Endothelial cell of umbilical vein (primary cell): Measurements from ENCODE around the gene SLC38A4. TPM values are rescaled to one million over a fixed set of nuclear protein-coding genes. Genes with fewer than 3 reads are reported as not detected.

ENCODE experiments used
- BruUV-seq: library from RNA; stranded (reverse); fragments of 400-500 nt; replicated peaks from 2 replicates; lab custom pipeline; 2021; lab: Mats Ljungman, UMichigan
- CTCF ChIA-PET: fragments of 300-600, 350-600 bp; sonication (Branson Sonifier 250); formaldehyde crosslinking; loops from one replicate; lab custom pipeline; 2021; ENCODE audit warnings: antibody characterized with exemption, inconsistent platforms; lab: Charles Lee
- POLR2A ChIA-PET: fragments of 300-600, 350-600 bp; sonication (Branson Sonifier 250); formaldehyde crosslinking; loops from one replicate; lab custom pipeline; 2021; ENCODE audit warnings: antibody characterized with exemption, inconsistent platforms; lab: Charles Lee
- DNase-seq: peaks from one replicate; pipeline ENCODE4 v3.0.0-alpha.2; 2011; ENCODE audit warnings: low read depth, low spot score
- FAIRE-seq: peaks from 2 replicates; lab custom pipeline; 2011; peaks lifted over from hg19 to GRCh38; lab: Jason Lieb, UNC
- H2AFZ ChIP-seq: 2 replicates; pipeline ENCODE4 v1.6.0; 2012; ENCODE audit warnings: low read depth, low read length, control low read depth, inconsistent platforms
- H3K27ac ChIP-seq: 2 replicates; pipeline ENCODE4 v1.5.1; 2011; ENCODE audit warnings: low read depth, mild to moderate bottlenecking, control low read depth, low read length, moderate library complexity; ENCODE audit not compliant: insufficient read depth
- H3K27me3 ChIP-seq, 2 experiments: 2 replicates each; pipeline versions ENCODE4 v1.6.0 to v1.6.1; 2011; ENCODE audit warnings: low read length in 2 of 2, mixed read lengths in 1 of 2; ENCODE audit not compliant: control insufficient read depth in 2 of 2, insufficient read depth in 2 of 2
- H3K36me3 ChIP-seq, 2 experiments: 2 replicates in 1 of 2; 3 replicates in 1 of 2; pipeline ENCODE4 v1.5.1; 2011; ENCODE audit warnings: low read length in 2 of 2, mild to moderate bottlenecking in 1 of 2, moderate library complexity in 1 of 2; ENCODE audit not compliant: control insufficient read depth in 2 of 2, insufficient read depth in 2 of 2; ENCODE audit errors: extremely low read depth in 1 of 2
- H3K4me1 ChIP-seq: 3 replicates; pipeline ENCODE4 v1.5.1; 2011; ENCODE audit warnings: mild to moderate bottlenecking, low read length; ENCODE audit not compliant: control insufficient read depth, insufficient read depth; ENCODE audit errors: extremely low read depth
- H3K4me2 ChIP-seq: 2 replicates; pipeline ENCODE4 v1.6.1; 2011; ENCODE audit warnings: low read length, control low read depth, mixed read lengths; ENCODE audit not compliant: insufficient read depth
- H3K4me3 ChIP-seq, 3 experiments: fragments of 200-600 bp in 1 of 3; sonication (generic), shearing (Covaris generic) in 1 of 3; replicated peaks in 1 of 3; 2 replicates each; pipeline ENCODE4 v1.5.1; 2011 to 2016; ENCODE audit warnings: control low read depth in 3 of 3, low read length in 3 of 3, mild to moderate bottlenecking in 2 of 3, inconsistent platforms in 1 of 3, low read depth in 1 of 3, moderate library complexity in 1 of 3; ENCODE audit not compliant: insufficient read depth in 1 of 3
- H3K79me2 ChIP-seq: 2 replicates; pipeline ENCODE4 v1.6.0; 2012; ENCODE audit warnings: low read length, inconsistent platforms; ENCODE audit not compliant: control insufficient read depth, insufficient read depth
- H3K9ac ChIP-seq: replicated peaks from 2 replicates; pipeline ENCODE3; 2011; ENCODE audit warnings: low read length, control low read depth; ENCODE audit not compliant: insufficient read depth; ENCODE audit errors: extremely low read depth
- H3K9me1 ChIP-seq: replicated peaks from 3 replicates; pipeline ENCODE4 v1.6.0; 2011; ENCODE audit warnings: mild to moderate bottlenecking, low read length; ENCODE audit not compliant: control insufficient read depth, insufficient read depth; ENCODE audit errors: extremely low read depth
- H3K9me3 ChIP-seq: replicated peaks from 2 replicates; pipeline ENCODE4 v1.5.1; 2012; ENCODE audit warnings: low read length, inconsistent platforms; ENCODE audit not compliant: control insufficient read depth, insufficient read depth
- H4K20me1 ChIP-seq: replicated peaks from 2 replicates; pipeline ENCODE3; 2011; ENCODE audit warnings: mild to moderate bottlenecking, low read length; ENCODE audit not compliant: control insufficient read depth, insufficient read depth; ENCODE audit errors: extremely low read depth
- CTCF ChIP-seq, 2 donors: IDR thresholded peaks; 1 replicate in 1 of 2; 2 replicates in 1 of 2; pipeline ENCODE4 v1.5.1; 2011; ENCODE audit warnings: low read length in 2 of 2, mild to moderate bottlenecking in 2 of 2, moderate library complexity in 2 of 2, control low read depth in 1 of 2, inconsistent platforms in 1 of 2, low read depth in 1 of 2; ENCODE audit not compliant: insufficient read depth in 1 of 2; ENCODE audit errors: extremely low read depth in 1 of 2
- EZH2 ChIP-seq: IDR thresholded peaks from 2 replicates; pipeline ENCODE4 v1.6.1; 2012; ENCODE audit warnings: borderline replicate concordance, low read depth, mild to moderate bottlenecking, moderate library complexity, low read length, inconsistent platforms; ENCODE audit not compliant: severe bottlenecking
- FOS ChIP-seq: IDR thresholded peaks from 2 replicates; pipeline ENCODE4 v1.6.1; 2011; ENCODE audit warnings: mild to moderate bottlenecking, low read length, moderate library complexity, borderline replicate concordance; ENCODE audit not compliant: insufficient read depth
- GATA2 ChIP-seq: IDR thresholded peaks from 2 replicates; pipeline ENCODE4 v1.7.0; 2011; ENCODE audit warnings: low read depth, mild to moderate bottlenecking, moderate library complexity, mixed read lengths, low read length; ENCODE audit not compliant: insufficient read length, insufficient read depth
- JUN ChIP-seq: IDR thresholded peaks from 2 replicates; pipeline ENCODE4 v1.6.1; 2011; ENCODE audit warnings: borderline replicate concordance, low read depth; ENCODE audit not compliant: insufficient read length, insufficient read depth
- MYC ChIP-seq: IDR thresholded peaks from one replicate; pipeline ENCODE4 v1.6.1; 2011; ENCODE audit warnings: mild to moderate bottlenecking, low read depth, low read length
- POLR2A ChIP-seq: IDR thresholded peaks from 2 replicates; pipeline ENCODE4 v1.6.1; 2012; ENCODE audit warnings: low read depth, mild to moderate bottlenecking, control low read depth, low read length
- POLR2AphosphoS5 ChIP-seq: IDR thresholded peaks from 2 replicates; pipeline ENCODE4 v1.6.1; 2012; ENCODE audit warnings: low read depth, mild to moderate bottlenecking, control low read depth, low read length, moderate library complexity; ENCODE audit not compliant: insufficient read depth
- dilution Hi-C: fragments of 300-500 bp; cut with MboI; formaldehyde crosslinking; loops from one replicate; pipeline ENCODE4 v1.15.0; 2019; ENCODE audit warnings: low sequenced_read_pairs; ENCODE audit not compliant: extremely low pct_ligation_motif_present
- intact Hi-C: fragments of 100-400 bp; cut with micrococcal nuclease; formaldehyde crosslinking; loops from one replicate; pipeline ENCODE4 v1.10.0; 2022
- polyA plus RNA-seq, 4 experiments: library from polyadenylated mRNA; depleted of rRNA in 3 of 4; stranded (reverse) in 3 of 4; unstranded in 1 of 4; fragments of >200 nt; gene quantifications; 2 replicates each; pipeline versions ENCODE4 v1.2.1 to v1.2.3, GENCODE V29; 2011 to 2012; ENCODE audit warnings: missing spikeins in 1 of 4
- total RNA-seq: library from RNA; stranded (reverse); gene quantifications from 2 replicates; pipeline ENCODE4 v1.2.3, GENCODE V29; 2021
- TF ChIP-seq, protein P1 (sequence below): IDR thresholded peaks from 2 replicates; pipeline ENCODE4 v1.6.1; 2011; ENCODE audit not compliant: insufficient read depth, insufficient read length

Gene SLC38A4
- total and polyA plus RNA-seq, 2 donors (not counting 3 experiments of a cell fraction or from before 2014, with no cell fraction given), result 0.36 to 0.66 TPM

GRCh38 chr12:46832130-46832704 lies 6.4 kb upstream of the SLC38A4 start:
- Histone ChIP-seq H3K27me3 (peaks cover 39 to 63% of the 10 kb centered on the region in 2 experiments), H3K27ac (no peak overlapping the region), H3K9me3 (no peaks in the 10 kb centered on the region), H3K9ac (no peak overlapping the region), H3K4me1 (peaks cover 11% of the 10 kb centered on the region), H2AFZ (no peak overlapping the region), H3K79me2 (no peaks in the 10 kb centered on the region), H3K4me3 (no peak overlapping the region), H3K9me1 (no peaks in the 10 kb centered on the region), H4K20me1 (no peaks in the 10 kb centered on the region), H3K4me2 (no peak overlapping the region), H3K36me3 (no peaks in the 10 kb centered on the region)
- BruUV-seq, result no TSS peak
- CTCF ChIA-PET, result no interaction called here
- POLR2A ChIA-PET, result no interaction called here
- dilution Hi-C loops, result no loop called here
- intact Hi-C loops, result no loop called here
- TF ChIP-seq JUN, result no peak
- TF ChIP-seq EZH2, result no peak
- TF ChIP-seq POLR2A, result no peak
- no peak for TF ChIP-seq POLR2AphosphoS5
- no peak for TF ChIP-seq FOS
- TF ChIP-seq GATA2, result no peak
- no peak for TF ChIP-seq MYC
- TF ChIP-seq, protein P1, sequence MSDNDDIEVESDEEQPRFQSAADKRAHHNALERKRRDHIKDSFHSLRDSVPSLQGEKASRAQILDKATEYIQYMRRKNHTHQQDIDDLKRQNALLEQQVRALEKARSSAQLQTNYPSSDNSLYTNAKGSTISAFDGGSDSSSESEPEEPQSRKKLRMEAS, result no peak
- TF ChIP-seq CTCF (IDR thresholded peaks at IDR 0.05; ENCODE audit: extremely low read depth in 1 of 2, insufficient read depth in 1 of 2, low read depth in 1 of 2, low read length in 2 of 2), result no peak
- DNase-seq (no peak), FAIRE-seq (no peak)
